Stimulated activated CD8-positive, alpha-beta memory T cell treated with anti-CD3 and anti-CD28 coated beads, Interleukin-12 subunit alpha, Interleukin-12 subunit beta, amount 100 ng/mL, for 4 hours (primary cell): ENCODE data around the gene KCNC1.

Source experiments
- DNase-seq: peaks from one replicate; pipeline ENCODE4 v3.0.0-alpha.2; 2020; ENCODE audit warnings: low read depth

The KCNC1 gene

DNA sequence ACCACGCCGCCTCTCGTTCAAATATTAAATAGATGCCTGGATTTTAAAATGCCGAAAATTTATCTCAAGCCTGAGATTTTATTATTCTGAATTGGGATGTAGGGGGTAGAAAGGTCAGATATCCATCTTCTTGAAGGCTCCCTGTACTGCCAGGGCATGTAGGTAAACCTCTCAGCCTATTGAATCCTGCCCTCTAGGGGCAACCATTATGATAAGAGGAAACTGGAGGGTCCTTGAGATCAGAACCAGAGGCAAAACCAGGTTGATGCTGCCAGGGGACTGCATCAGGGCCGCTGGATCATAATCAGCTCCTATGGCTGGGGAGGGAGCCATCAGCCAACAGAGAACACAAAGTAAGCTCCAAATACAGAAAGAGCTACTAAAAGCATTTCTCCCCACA lies 92.4 kb downstream of the KCNC1 start:
- DNase-seq, result no peak

DNA sequence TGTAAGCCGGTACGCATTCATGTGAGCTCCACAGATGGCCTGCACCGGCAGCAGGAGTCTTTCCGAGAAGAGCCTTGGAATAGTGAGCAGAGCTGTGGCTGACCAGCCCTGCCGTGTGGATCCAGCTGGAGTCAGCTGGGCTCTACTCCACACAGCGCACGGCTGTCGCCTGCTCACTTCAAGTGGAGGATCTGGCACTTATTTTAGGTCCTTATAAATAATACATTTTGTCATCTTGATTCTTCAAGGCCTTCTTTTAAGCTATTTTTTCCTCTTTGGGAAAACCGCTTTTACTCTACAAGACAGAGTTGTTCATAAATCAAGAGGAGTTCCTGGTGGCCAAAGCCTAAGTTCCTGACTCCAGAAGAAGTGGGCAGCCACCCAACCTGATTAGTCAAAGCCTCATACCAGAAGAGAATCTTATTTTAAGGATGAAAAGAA lies 93.8 kb downstream of the KCNC1 start:
- no peak for DNase-seq

DNA sequence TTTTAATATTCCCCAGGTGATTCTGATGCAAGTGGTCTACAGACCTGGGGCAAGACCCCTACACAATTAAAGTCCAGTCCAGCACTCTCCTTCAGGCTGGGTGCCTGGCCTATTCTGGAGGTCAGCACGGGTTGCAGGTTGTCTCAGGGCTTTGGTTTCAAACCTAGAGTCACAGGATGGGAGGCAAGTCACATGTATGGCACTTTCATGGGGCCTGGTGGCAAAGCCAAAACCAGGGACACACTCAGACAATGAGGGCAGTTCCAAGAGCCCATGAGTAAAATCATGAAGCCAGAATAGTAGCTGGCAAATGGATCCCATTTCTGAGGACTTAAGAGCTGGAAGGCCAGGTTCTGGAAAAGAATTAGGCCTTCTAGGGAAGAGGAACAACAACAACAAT lies 96.6 kb downstream of the KCNC1 start:
- DNase-seq, result no peak

DNA sequence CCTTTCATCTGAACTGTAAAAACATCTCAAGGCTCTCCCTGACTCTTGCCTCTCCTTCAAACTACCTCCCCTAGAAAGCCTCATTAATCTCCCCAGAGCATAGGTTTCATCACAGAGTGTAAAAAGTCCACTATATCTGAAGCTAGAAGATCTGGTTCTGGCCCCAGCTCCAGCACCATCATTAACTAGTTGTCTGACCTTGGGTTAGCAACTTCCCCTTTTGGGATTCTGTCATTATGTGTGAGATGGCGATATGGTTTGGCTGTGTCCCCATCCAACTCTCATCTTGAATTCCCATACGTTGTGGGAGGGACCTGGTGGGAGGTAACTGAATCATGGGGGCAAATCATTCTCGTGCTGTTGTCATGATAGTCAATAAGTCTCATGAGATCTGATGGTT lies 97.3 kb downstream of the KCNC1 start:
- no peak for DNase-seq
